ENCODE measurements around the gene PANX1.
"Not testable (repeated sequence)": the region's sequence is repeated elsewhere in the genome, so short reads cannot be mapped to it uniquely, and the experiment has no call there.

The PANX1 gene

DNA sequence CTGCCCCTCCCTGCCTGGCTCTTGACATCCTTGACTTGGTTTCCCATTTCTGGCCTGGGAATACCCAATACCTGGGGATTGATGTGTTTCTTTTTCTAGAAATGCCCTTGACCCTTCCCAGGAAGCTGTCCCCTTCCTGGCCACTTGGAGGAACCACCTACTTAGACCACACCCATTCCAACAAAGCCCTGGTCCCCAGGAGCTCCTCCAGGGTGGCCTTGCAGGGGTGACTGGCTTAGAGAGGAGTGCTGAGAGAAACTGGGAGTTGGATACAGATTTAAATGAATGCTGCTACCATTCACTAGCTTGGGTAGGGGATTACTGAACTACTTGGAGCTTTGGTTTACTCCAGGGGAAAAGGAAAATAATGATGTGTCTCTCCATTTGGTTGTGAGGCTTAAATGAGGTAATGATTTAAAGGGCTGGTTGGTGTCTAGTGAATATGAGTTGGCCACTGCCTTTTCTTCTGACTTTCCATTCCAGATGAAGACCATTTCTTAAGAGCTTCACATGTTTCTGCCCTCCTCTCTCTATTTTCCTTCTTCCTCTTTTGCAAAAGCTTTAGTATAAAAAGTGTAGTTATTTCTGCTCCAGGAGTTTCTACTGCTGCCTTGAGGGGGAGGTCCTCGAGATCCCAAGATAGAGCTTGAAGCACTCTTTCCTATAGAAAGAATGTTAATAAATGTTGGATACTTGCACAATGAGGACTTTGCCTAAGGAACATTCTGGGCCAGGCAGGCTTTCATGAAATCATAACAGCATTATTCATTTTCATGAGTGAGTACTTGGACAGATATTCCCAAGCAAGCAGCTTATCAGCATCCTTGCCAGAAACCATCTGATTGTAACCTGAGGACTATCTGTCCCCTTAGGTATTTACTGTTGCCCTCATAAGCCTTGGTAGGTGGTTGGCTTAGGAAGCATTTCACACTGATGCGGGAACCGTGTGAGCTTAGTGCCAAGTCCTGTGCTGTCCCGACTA lies 22.4 kb downstream of the PANX1 start:
- DNase-seq = no peak

DNA sequence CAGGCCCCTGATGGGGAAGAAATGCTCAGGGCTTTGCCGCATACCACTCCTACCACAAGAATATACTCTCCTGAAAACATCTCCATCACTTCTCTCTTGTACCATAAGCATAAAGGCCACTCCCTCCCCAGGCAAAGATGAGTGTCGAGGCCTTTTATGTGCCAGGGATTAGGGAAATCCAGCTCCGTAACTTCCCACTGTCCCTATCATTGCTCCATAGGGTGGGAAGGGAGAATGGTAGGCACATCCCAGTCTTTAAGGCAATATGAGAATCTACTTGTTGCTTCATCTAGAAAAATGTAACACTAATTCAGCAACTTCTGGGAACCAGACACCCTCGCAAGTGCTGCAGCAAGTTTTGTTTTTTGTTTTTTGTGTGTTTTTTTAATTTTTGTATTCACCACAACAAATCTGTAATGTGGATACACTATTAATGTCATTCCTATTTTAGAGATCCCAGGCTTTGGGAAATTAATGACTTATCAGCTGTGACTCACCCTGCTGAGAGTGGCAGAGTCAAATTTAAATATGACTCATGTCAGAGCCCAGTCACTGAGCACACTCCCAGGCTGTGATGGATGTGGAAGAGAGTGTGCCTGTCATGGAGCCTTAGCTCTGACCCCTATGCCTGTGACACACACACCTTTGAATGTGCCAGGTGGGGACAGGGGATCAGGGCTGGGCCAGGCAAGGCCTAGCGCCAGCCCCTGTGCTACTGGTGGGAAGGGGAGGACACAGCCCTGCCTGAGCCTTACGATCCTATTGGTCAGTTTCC lies 23.4 kb downstream of the PANX1 start:
- DNase-seq = peak in 1 of 2 experiments; percentile 24

DNA sequence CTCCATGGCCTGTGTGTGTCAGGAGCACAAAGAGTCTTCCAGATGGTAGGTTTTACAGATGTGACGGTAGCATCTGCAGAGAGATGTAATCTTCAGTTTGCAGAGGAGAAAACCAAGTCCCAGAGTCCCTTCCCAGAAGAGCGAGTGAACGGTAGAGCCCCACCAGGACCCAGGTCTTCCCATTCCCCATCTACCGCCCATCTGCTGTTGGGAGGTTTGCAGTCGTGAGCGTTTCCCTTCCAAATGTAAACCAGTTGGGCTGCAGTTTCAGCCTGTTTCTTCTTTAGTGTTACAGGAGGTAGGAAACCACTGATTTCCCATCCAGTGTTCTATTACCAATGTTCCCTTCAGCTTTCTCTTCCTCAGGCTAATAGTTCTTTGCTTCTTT lies 24.0 kb downstream of the PANX1 start:
- no peak for DNase-seq

DNA sequence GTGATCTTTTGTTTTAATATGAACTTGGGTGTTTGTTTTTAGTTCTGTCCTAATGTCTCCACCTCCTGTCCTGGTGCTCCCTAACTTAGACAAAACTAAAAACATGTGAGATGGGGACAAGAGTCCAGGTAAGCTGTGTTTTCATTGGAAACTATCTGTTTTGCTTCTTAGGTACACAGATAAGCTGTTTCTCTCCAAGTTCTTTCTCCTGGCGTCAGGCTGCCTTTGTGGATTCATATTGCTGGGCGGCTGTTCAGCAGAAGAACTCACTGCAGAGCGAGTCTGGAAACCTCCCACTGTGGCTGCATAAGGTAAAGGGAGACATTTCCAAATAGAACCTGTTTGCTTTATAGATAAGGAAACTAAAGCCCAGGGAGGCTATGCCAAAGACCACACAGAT lies 24.7 kb downstream of the PANX1 start:
- DNase-seq = no peak

DNA sequence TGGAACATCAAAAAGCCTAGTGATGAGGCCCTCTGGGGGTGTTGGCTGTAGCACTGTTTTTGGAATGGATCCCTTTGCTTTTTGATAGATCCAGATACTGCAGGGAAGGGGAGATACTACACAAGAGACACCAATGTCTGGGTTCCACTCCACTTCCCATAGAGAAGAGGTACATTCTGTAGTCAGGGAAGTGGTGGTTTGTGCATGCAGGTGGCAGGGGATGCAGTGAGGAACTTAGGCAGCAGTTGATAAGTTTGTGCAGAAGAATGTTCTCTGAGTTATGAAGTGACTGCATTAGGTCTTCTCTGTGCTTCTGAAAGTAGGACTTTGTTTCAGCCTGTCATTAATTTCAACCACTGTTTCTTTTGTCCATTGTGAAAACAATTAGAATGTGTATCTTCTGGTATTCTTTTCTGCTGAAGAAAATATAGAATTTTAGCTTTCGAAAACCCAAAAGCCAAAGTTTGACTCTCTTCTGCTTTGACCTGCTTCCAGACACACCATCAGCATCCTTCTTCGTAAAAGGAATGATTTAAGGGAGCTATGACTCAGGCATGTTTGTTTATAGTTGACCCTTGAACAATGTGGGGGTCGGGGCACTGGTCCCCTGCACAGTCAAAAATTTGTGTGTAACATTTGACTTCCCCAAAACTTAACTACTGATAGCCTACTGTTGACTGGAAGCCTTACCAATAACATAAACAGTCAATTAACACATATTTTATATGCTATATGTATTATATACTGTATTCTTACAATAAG lies 25.6 kb downstream of the PANX1 start:
- no peak for DNase-seq

DNA sequence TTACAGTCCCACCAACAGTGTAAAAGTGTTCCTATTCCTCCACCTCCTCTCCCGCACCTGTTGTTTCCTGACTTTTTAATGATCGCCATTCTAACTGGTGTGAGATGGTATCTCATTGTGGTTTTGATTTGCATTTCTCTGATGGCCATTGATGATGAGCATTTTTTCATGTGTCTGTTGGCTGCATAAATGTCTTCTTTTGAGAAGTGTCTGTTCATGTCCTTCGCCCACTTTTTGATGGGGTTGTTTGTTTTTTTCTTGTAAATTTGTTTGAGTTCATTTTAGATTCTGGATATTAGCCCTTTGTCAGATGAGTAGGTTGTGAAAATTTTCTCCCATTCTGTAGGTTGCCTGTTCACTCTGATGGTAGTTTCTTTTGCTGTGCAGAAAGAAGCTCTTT lies 28.7 kb downstream of the PANX1 start:
- DNase-seq = not testable (repeated sequence)

DNA sequence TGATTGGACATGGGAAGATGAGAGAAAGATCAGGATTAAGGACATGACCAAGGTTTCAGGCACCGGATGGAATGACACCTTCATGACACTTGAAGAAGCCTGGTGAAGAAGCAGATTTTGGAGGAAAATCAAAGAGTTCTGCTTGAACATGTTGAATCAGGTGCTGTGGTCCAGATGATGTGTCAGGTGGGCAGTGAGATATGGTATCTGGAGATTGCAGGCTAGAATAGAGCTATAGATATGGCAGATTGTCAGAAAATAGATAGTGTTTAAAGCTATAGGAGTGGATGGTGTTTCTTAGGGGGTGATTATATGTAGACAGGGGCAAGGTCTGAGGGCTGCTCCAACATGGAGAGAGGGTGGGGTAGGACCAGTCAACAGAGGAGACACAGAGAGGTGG lies 40.2 kb downstream of the PANX1 start:
- DNase-seq = no peak

DNA sequence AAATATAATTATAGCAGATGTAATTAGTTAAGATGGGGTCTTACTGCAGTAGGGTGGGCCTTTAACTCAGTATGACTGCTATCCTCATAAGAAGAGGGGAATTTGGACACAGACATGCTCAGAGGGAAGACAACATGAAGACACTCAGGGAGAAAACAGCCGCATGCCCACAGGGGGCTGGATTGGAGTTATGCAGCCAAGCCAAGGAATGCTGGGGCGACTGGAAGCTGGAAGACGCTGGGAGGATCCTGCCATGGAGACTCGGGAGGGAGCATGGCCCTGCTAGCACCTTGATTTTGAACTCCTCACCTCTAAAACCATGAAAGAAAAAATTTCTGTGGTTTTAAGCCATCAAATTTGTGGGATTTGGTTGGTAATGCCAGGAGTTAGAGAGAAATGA lies 40.9 kb downstream of the PANX1 start:
- DNase-seq = no peak

DNA sequence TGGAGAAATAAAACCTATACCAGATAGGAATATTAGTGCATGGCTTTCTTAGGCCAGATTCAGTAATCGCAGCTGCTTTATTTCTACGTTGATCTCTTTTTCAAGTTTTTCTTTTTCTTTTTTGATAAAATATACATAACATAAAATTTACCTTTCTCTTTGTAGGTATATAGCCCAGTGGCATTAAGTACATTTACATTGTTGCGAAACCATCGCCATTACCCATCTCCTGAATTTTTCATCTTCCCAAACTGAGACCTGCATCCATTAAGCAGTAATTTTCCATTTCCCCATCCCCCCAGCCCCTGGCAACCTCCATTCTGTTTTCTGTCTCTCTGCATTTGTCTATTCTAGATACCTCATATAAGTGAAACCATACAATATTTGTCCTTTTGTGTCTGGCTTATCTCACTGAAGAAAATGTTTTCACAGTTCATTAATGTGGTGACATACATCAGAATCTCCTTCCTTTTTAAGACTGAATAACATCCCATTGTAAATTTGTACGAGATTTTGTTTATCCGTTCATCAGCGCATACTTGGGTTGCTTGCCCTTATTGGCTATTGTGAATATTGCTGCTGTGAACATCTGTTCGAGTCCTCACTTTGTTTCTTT lies 41.4 kb downstream of the PANX1 start:
- DNase-seq = no peak

DNA sequence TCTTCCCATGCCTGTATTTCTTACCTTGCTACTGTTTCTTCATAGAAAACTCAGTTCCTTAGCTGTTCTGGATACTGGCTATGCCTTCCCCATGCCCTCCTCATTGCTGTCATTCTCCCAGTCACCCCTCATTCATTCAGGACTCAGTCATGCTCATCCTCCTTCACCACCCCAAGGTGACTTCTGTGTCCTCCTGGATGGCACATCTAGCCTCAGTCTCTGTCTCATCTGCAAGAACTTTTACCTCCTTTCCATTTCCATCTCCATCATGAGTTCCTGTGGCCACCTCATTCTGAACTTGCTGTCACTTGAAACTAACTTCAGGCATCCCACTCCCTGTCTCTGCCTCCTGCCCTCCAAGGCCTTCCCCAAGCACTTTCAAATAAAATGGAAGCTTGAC lies 42.3 kb downstream of the PANX1 start:
- no peak for DNase-seq

DNA sequence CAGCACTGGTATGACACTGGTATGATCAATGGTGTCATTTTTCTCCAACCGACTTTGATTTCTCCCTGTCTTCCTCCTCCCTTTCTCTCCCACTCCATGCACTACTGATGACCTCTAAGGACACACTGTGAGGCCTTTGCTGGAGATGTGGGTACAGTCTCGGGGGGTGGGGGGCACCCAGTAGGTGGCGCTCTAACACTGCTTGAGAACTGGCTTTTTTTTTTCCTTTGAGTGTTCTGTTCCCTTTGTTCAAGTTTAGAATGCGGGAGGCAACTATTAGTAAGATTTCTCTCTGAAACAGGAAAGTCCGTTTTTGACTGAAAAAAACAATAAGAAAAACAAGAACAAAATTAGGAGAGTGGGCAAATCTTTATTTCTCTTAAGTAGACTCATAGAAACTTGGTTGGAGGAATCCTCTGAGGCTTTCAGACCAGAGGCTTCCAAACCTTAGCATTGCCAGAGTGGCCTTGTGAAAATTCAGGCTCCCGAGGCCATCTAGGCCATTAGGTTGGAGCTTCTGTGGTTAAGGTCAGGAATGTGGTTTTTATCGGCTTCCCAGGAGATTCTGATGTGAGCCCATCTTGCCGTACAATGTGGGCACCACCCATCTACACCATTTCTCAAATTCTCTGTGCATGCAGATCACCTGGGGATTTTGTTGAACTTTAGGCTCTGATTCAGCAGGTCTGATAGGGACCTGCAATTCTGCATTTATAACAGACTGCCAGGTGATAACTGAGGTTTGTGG lies 43.2 kb downstream of the PANX1 start:
- peak in 1 of 2 experiments; percentile 23 for DNase-seq

DNA sequence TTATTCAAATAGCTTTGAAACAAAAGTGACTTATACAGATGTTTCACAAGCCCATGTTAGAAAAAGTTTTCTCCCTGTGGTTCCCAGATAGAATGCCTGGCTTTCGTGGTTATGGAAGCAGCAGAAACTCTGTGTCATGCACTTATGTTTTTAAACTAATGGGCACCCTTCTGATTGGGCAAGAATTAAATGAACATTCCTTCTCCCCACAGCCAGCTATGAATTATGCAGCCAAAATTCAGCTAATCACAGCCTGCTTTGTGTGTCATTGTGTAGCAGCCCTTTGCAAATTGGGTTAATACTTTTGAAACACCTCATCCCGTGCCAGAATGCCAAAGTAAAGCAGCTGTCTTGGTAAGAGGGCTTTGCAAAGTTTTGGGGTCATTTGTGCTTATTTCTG lies 46.9 kb downstream of the PANX1 start:
- DNase-seq = no peak

DNA sequence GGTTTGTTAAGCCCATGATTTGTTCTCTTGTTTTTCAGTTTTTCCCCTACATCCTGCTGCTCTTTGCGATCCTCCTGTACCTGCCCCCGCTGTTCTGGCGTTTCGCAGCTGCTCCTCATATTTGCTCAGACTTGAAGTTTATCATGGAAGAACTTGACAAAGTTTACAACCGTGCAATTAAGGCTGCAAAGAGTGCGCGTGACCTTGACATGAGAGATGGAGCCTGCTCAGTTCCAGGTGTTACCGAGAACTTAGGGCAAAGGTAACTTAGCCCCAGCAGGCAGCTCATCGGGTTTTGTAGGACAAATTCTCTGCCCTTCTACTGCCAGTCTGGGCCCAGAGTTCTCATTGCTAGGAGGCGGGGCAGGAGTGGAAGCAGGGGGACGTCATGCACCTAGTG lies 49.7 kb downstream of the PANX1 start:
- no peak for DNase-seq

DNA sequence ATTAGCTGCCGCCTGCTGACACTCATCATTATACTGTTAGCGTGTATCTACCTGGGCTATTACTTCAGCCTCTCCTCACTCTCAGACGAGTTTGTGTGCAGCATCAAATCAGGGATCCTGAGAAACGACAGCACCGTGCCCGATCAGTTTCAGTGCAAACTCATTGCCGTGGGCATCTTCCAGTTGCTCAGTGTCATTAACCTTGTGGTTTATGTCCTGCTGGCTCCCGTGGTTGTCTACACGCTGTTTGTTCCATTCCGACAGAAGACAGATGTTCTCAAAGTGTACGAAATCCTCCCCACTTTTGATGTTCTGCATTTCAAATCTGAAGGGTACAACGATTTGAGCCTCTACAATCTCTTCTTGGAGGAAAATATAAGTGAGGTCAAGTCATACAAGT lies 51.1 kb downstream of the PANX1 start:
- DNase-seq = no peak

DNA sequence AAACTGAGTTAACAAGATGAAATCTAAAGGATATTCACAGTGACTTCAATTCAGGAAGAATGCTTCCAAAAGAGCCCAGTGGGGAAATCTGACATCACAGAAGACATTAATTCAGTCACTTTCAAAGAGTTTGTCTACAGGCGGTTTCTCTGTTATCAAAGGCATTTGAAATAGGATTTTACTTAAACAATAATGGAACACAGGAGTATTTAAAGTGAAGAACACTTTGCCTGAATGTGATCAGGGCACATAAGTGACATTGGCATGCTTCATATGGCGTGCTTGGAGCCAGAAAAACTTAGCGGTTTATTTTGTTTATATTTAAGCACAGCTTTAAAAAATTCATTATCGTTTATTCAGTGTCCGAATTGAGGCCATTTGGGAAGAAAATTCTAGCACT lies 52.9 kb downstream of the PANX1 start:
- DNase-seq = no peak

DNA sequence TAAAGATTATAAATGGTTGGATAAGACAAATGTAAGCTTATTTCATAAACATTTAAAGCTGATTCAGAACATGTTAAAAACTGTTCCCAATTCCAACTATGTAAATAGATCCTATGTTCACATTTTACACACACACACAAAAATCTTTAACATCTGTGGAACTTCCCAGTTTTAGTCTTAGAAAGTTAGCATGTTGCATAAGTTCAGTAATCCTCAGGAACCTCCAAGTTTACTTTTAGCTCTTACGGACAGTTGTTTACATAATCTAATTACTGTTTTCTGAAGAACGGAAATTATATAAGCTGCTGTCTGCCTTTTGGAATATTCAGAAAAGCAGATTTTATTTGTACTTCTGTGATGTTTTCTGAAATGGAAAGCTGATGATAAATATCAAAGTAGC lies 53.3 kb downstream of the PANX1 start:
- DNase-seq = no peak

DNA sequence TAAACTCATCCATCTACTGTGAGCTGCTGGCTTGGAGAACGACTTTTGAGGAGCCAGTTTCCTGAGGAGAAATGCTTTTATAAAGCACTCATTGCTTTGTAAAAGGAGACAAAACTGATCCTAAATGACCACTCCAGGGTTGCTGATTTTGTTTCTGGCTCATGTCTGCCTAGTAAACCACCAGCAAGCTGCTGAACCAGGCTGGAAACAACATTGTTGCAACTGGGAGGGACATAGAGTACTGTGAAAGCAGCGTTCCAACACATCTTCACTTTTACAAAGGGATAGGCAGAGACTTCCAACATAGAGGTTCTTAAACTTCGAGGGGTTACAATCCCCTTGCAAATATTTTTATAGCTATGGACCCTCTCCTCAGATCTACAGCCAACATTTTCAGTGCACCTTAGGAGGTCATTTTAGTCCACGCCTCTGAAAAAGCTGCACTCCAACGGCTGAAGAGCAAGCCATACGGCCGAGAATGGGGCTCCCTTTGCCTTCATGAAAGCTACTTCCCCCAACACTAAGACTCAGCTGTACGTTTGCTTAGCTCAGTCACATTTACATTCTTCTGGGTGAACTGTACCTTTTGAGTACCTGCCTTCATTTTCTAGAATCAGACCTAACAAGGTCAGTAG lies 54.7 kb downstream of the PANX1 start:
- no peak for DNase-seq

DNA sequence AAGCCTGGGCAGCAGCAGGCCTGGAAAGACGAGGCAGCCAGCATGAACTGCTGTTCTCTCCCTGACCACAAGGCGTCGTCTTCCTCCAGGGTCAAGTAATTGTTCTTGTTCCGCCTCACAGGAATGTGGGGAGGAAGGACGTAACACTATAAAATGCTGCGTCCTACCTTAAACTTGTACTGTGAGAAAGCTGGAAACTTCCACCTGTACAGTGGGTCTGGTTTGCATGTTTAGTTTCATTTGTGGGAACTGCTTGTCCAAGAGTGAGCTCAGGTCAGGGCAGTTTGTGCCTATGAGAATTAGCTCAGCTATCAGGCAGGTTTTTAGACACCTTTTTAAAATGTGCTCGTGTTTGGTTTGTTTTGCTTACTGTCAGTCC lies 55.2 kb downstream of the PANX1 start:
- DNase-seq = peak in 1 of 2 experiments; percentile 4

DNA sequence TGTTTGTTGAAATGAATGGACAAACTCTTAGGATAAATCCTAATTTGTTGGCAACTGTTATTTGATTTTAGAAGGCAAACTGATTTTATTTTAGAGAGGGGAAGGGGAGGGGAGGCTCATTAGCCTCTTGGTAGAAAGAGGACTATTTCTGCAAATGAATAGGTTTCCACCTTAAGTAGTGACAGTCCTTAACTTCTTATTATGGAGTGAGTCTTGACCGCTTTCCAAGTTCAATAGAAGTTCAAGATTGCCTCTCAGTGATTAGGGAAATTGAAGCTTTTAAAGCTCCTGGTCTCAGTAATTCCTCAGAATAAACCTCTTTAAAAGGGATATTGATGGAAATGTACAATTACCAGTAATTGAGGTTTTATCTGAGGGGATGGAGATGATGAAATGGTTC lies 55.7 kb downstream of the PANX1 start:
- no peak for DNase-seq

DNA sequence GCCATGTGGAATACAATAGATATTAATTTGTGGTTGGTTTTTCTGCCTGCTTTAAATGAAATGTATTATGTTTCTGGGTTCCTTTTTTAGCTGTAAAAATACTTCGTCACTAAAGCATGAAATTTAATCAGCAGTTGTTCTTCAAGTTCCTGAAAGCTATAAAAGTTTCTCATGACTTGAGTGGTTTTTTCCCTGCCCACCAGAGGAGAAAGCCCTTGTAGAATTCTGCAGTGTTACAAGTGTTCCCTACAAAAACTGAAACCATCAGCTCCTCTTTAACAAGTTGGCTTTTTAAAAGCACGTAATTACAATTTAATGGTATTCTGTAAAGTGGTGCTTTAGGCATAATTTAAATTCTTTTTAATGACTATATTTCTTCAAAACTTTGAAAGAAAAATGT lies 56.2 kb downstream of the PANX1 start:
- DNase-seq = no peak

DNA sequence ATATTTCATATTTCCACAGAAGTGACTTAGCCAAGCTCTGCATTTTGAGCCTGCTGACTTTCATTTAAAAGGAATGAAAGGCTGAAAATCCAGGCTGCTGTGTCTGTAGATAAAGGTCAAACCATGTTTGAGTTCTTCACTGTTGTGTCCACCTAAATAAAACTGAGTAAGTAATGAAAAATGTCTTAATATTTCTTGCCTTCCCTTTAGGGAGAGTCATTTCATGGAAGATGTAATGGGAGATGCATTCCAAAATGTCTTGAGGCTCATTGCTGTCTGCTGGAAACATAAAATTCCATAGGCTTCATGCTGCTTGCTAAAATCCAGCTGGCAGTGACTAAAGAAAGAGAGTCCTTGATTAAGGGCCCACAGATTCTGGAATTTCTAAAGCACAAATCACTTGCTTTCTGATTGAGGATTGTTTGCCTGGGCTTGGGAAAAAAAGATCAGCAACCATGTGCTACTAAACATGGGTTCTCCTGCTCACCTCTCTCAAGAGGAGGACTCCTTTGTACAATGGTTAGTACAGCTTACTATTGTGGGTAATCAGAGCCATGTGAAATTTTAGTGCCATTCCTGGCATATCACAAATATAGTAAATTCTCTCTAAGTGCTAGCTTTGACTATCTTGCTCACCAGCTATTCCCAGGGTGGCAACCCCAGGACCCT lies 56.9 kb downstream of the PANX1 start:
- no peak for DNase-seq

Measured in stimulated activated CD4-positive, alpha-beta T cell treated with anti-CD3 and anti-CD28 coated beads, Interleukin-4, amount 100 ng/mL, for 4 hours (primary cell).